DND-41 (cell line): ENCODE measurements around the gene PLEKHD1.

ENCODE experiments used
- CTCF ChIP-seq: IDR thresholded peaks from 2 replicates; pipeline ENCODE4 v1.5.1; 2012; ENCODE audit warnings: borderline replicate concordance, low read length, moderate library complexity, mild to moderate bottlenecking; ENCODE audit not compliant: poor library complexity, severe bottlenecking; ENCODE audit errors: extremely low read depth
- EZH2 ChIP-seq: IDR thresholded peaks from 3 replicates; pipeline ENCODE4 v1.6.1; 2012; ENCODE audit warnings: borderline replicate concordance, low read depth, mild to moderate bottlenecking, moderate library complexity, low read length, inconsistent platforms; ENCODE audit not compliant: severe bottlenecking

- TF ChIP-seq CTCF (no peak), EZH2 (no peak)
Measured at GRCh38 chr14:69548566-69548965, 64.0 kb downstream of the PLEKHD1 start.
